Activated CD4-positive, alpha-beta memory T cell treated with anti-CD3 and anti-CD28 coated beads for 36 hours (primary cell): ENCODE data around the gene UBAP1. TPM values are rescaled to one million over a fixed set of nuclear protein-coding genes. Genes with fewer than 3 reads are reported as not detected.
"Not testable (repeated sequence)": the region's sequence is repeated elsewhere in the genome, so short reads cannot be mapped to it uniquely, and the experiment has no call there.

Experiments used
- CTCF ChIA-PET: fragments of 350-600 bp; sonication (Branson Sonifier 250); formaldehyde crosslinking; loops from one replicate; lab custom pipeline; 2021; ENCODE audit warnings: antibody characterized with exemption, inconsistent platforms; lab: Charles Lee
- POLR2A ChIA-PET: fragments of 350-600 bp; sonication (Branson Sonifier 250); formaldehyde crosslinking; loops from one replicate; lab custom pipeline; 2021; ENCODE audit warnings: antibody characterized with exemption; lab: Charles Lee
- DNase-seq: peaks from one replicate; pipeline ENCODE4 v3.0.0-alpha.2; 2020
- H3K27ac Mint-ChIP-seq: one replicate; pipeline ENCODE4 v1.8.0; 2021; ENCODE audit warnings: mixed read lengths
- H3K27me3 Mint-ChIP-seq: one replicate; pipeline ENCODE4 v1.8.0; 2021; ENCODE audit warnings: mixed read lengths
- H3K36me3 Mint-ChIP-seq: one replicate; pipeline ENCODE4 v1.8.0; 2021; ENCODE audit warnings: mixed read lengths
- H3K4me1 Mint-ChIP-seq: one replicate; pipeline ENCODE4 v1.8.0; 2021; ENCODE audit warnings: low read depth, mixed read lengths
- H3K4me3 Mint-ChIP-seq: one replicate; pipeline ENCODE4 v1.8.0; 2021; ENCODE audit warnings: mild to moderate bottlenecking, mixed read lengths
- H3K9me3 Mint-ChIP-seq: one replicate; pipeline ENCODE4 v1.8.0; 2021; ENCODE audit warnings: mixed read lengths
- intact Hi-C: fragments of 100-400 bp; cut with micrococcal nuclease; formaldehyde crosslinking; loops from one replicate; pipeline ENCODE4 v1.15.1; 2023
- total RNA-seq, 2 experiments: library from RNA; stranded (reverse); gene quantifications; one replicate each; pipeline ENCODE4 v1.2.3, GENCODE V29; 2021

The UBAP1 gene
- total RNA-seq, 2 experiments from 2014 or later: 30.5 to 32.0 TPM

DNA sequence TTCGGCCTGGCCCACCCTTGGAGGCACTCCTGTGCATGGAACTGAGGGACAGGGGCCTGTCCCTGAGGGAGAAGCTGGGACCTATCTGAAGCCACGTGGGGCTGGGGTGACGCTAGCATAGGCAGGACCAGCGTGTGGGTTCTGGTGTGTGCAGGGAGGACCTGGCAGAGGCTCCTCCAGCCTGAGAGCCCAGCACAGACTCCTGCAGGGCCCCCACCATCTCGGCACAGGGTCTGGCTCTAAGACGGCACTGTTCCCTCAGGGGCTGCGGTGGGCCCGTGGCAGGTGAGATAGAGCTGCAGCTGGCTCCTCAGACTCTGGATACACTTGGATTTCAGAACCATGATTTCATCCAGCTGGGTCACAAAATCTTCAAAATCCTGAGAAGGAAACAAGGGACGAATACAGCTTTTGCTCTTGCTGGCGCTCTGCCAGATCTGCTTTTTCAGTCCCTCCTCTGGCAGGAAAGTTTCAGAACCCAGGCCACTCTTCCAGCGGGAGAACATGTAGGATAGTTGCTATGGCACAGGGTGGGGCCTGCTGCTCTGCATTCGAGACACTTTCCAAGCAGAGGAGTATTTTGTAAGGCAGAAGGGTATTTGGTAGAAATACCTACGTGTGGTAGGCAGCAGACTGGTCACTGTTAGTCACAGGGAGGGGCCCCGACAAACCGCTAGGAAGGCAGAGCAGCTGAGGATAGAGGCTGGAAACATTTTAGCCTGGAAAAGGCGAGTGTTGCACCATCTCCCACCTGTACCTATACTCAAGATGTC, 75.5 kb downstream of the UBAP1 start:
- Mint-ChIP-seq H3K27me3 (no peaks in the 10 kb centered on the region), H3K9me3 (no peaks in the 10 kb centered on the region), H3K36me3 (peaks cover 15% of the 10 kb centered on the region), H3K4me1 (no peaks in the 10 kb centered on the region), H3K27ac (no peak overlapping the region), H3K4me3 (no peak overlapping the region)
- CTCF ChIA-PET: interaction anchor here (0.5 to 6.5 kb wide), 17 partner anchors 9 to 243 kb away, joined by 3 to 54 read pairs (median 4); no protein-coding TSS in a partner anchor
- POLR2A ChIA-PET: no interaction called here
- DNase-seq: no peak
- intact Hi-C loops: loop anchor here (10.0 kb wide), 1 partner anchor 180 kb away; no protein-coding TSS in a partner anchor

DNA sequence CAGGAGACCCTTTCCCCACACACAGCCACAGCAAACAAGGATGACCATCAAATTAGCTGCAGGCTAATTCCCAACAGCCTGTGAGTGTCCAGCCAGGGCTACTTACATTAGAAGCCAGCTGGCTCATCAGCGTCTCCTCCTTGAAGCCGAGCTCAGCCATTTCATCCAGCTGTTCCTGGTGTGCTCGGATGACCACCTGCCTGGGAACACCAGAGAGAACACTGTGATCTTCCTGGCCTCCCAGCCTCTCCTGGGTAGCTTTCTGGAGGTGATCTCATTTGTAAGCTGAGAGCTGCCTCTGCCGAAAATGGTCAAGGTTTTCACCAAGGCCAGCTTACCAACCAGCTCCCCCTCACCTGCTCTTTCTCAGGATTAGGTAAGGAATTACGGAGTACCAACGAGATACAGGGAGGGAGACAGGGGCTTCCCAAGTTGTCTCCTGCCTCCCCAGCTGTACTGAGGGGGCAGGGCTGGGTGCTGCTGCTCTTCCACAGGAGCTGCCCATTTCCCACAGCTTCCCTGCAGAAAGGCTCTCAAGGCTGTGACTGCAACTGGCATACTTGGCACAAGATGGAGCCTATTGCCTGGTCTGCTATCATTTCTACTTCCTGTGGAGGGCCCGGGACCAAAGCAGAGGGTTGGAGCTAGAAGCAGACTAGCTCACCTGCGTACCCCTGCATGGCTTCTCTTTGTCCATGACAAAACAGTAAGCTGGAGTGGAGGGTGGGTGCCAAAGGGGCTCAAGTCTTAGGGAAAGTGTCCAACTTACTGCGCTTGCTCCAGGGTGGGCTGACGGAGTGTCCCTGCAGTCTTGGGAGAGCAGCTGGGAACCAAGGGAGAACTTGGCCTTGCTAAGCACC, 76.4 kb downstream of the UBAP1 start:
- ChIA-PET CTCF (interaction anchor here (0.5 to 6.5 kb wide), 8 partner anchors 13 to 201 kb away, joined by 3 to 54 read pairs (median 4); no protein-coding TSS in a partner anchor), POLR2A (no interaction called here)
- intact Hi-C loops: loop anchor here (10.0 kb wide), 1 partner anchor 180 kb away; no protein-coding TSS in a partner anchor
- Mint-ChIP-seq H3K9me3 (no peaks in the 10 kb centered on the region), H3K36me3 (peaks cover 17% of the 10 kb centered on the region), H3K4me3 (no peak overlapping the region), H3K27me3 (no peaks in the 10 kb centered on the region), H3K4me1 (no peaks in the 10 kb centered on the region), H3K27ac (no peak overlapping the region)
- DNase-seq: no peak

DNA sequence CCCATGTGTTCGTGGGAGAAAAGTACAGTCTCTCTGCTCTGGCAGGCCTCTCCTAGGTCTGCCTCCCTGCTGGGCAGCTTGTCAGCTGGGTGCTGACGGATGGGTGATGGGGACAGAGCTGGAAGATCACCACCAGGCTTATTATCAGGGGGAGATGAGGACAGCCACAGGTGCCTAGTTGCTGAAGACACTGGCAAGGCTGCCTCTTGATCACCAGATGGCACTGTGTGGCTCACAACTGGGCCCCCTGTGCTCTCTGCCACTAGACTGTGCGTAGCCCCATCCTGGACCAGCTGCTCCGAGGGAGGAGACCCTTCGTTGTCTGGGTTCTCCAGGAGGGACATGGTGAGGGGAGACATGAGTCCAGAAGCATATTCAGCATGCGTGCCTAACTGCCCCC, 77.3 kb downstream of the UBAP1 start:
- no peaks in the 10 kb centered on the region for H3K4me1 Mint-ChIP-seq
- intact Hi-C loops: loop anchor here (1.0 to 10.0 kb wide), 2 partner anchors 123 to 181 kb away; no protein-coding TSS in a partner anchor
- ChIA-PET POLR2A (no interaction called here), CTCF (interaction anchor here (1.4 to 6.5 kb wide), 2 partner anchors 15 to 123 kb away, joined by 6 to 54 read pairs; no protein-coding TSS in a partner anchor)
- no peak overlapping the region for H3K4me3 Mint-ChIP-seq
- no peaks in the 10 kb centered on the region for H3K27me3 Mint-ChIP-seq
- no peak overlapping the region for H3K27ac Mint-ChIP-seq
- no peaks in the 10 kb centered on the region for H3K9me3 Mint-ChIP-seq
- no peak for DNase-seq
- H3K36me3 Mint-ChIP-seq: peaks cover 14% of the 10 kb centered on the region

DNA sequence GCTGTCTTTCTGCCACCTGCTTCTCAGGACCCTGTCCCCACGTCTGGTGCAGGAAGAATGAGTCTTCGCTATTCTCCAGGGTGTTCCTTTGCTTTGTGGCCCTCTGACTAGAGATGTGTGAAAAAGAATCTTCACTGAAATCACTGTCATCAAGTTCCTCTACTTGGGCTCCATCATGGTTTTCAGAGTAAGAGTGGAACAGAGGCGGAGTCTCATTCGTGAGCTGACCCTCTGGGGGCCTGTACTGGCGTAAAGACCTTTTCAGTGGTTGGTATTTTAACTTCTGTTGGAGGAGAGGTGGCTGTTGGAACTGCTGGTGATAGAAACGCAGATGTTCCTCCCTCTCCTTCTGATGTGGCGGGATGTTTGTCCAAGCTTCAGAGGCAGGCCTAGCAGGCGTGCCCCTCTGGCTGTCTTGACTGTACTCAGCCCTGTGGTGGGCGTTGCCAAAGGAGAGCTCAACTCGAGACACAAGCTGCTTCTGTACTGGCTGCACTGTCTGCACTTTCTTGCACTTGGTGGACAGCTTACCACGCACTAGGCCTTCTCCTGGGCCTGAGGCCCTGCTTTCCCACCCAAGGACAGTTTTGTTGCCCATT, 78.2 kb downstream of the UBAP1 start:
- Mint-ChIP-seq H3K4me3 (no peak overlapping the region), H3K27me3 (no peaks in the 10 kb centered on the region), H3K36me3 (peaks cover 12% of the 10 kb centered on the region), H3K4me1 (no peaks in the 10 kb centered on the region), H3K27ac (no peak overlapping the region), H3K9me3 (no peaks in the 10 kb centered on the region)
- CTCF ChIA-PET: no interaction called here
- DNase-seq: no peak
- intact Hi-C loops: loop anchor here (1.0 to 10.0 kb wide), 2 partner anchors 122 to 182 kb away; no protein-coding TSS in a partner anchor
- POLR2A ChIA-PET: no interaction called here

DNA sequence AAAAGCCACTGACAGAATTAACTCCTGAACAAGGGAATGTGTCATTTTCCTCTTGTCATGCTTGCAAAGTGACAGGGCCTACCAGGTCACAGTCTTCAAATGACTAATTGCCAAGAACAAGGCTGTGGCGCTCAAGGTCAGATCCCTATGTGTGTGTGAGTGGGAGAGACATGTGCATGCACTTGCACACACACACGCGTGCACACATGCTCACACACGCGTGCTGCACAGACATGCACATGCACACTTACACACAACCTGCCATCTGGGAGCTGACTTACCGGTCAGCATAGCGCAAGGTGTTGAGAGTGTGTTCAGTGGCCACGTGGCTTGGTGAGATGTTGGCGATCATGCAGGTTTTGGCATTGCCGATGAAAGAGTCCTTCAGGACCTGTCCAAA, 80.5 kb downstream of the UBAP1 start:
- intact Hi-C loops: loop anchor here (10.0 kb wide), 1 partner anchor 185 kb away; no protein-coding TSS in a partner anchor
- Mint-ChIP-seq H3K27me3 (no peaks in the 10 kb centered on the region), H3K4me3 (no peak overlapping the region), H3K9me3 (no peaks in the 10 kb centered on the region), H3K27ac (no peak overlapping the region), H3K36me3 (peaks cover 8% of the 10 kb centered on the region), H3K4me1 (no peaks in the 10 kb centered on the region)
- ChIA-PET CTCF (interaction anchor here (1.6 kb wide), 1 partner anchor 8 kb away, joined by 5 read pairs; no protein-coding TSS in a partner anchor), POLR2A (no interaction called here)
- no peak for DNase-seq

- Mint-ChIP-seq H3K9me3 (no peaks in the 10 kb centered on the region), H3K27me3 (no peaks in the 10 kb centered on the region), H3K36me3 (peaks cover 7% of the 10 kb centered on the region), H3K27ac (no peak overlapping the region), H3K4me3 (no peak overlapping the region), H3K4me1 (no peaks in the 10 kb centered on the region)
- POLR2A ChIA-PET: no interaction called here
- DNase-seq: no peak
- intact Hi-C loops: no loop called here
- CTCF ChIA-PET: interaction anchor here (1.0 to 1.6 kb wide), 2 partner anchors 9 to 10 kb away, joined by 3 to 4 read pairs; no protein-coding TSS in a partner anchor
These were observed 84.1 kb downstream of the UBAP1 start for GRCh38 chr9:34262971-34263370.

- ChIA-PET POLR2A (no interaction called here), CTCF (interaction anchor here (3.1 kb wide), 1 partner anchor 14 kb away, joined by 10 read pairs; no protein-coding TSS in a partner anchor)
- DNase-seq: no peak
- no peaks in the 10 kb centered on the region for H3K9me3 Mint-ChIP-seq
- H3K27ac Mint-ChIP-seq: no peak overlapping the region
- H3K36me3 Mint-ChIP-seq: peaks cover 1% of the 10 kb centered on the region
- no peak overlapping the region for H3K4me3 Mint-ChIP-seq
- no peaks in the 10 kb centered on the region for H3K4me1 Mint-ChIP-seq
- intact Hi-C loops: no loop called here
- H3K27me3 Mint-ChIP-seq: no peaks in the 10 kb centered on the region
These were observed 88.8 kb downstream of the UBAP1 start for GRCh38 chr9:34267660-34268059.

- H3K9me3 Mint-ChIP-seq: no peaks in the 10 kb centered on the region
- H3K36me3 Mint-ChIP-seq: no peaks in the 10 kb centered on the region
- no peak overlapping the region for H3K4me3 Mint-ChIP-seq
- no peaks in the 10 kb centered on the region for H3K27me3 Mint-ChIP-seq
- ChIA-PET POLR2A (no interaction called here), CTCF (interaction anchor here (1.4 kb wide), 1 partner anchor 19 kb away, joined by 7 read pairs; no protein-coding TSS in a partner anchor)
- intact Hi-C loops: no loop called here
- no peak overlapping the region for H3K27ac Mint-ChIP-seq
- DNase-seq: no peak
- no peaks in the 10 kb centered on the region for H3K4me1 Mint-ChIP-seq
These were observed 92.6 kb downstream of the UBAP1 start for GRCh38 chr9:34271265-34272006.

DNA sequence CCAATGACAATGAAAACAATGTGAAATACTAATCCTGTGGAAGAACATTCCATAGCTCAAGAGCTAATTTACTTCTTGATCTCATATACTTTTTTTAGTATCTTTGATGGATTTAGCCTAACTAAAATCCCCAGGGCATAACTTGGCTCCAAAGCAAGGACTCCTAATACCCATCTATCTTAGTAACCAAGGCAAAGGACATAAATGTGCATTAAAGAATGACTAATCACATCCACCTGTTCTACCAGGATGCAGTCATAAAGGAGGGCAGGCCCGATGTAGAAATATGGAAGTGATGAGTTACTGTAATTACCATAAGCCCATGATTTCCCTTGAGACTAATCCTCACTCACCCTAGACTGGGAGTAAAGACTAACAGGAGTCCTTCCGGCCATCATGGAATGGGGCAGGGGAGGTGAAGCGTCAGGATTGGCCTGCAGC, 93.3 kb downstream of the UBAP1 start:
- no peaks in the 10 kb centered on the region for H3K9me3 Mint-ChIP-seq
- intact Hi-C loops: no loop called here
- H3K4me3 Mint-ChIP-seq: no peak overlapping the region
- CTCF ChIA-PET: interaction anchor here (1.4 kb wide), 1 partner anchor 20 kb away, joined by 7 read pairs; no protein-coding TSS in a partner anchor
- H3K27me3 Mint-ChIP-seq: no peaks in the 10 kb centered on the region
- H3K4me1 Mint-ChIP-seq: no peaks in the 10 kb centered on the region
- no peaks in the 10 kb centered on the region for H3K36me3 Mint-ChIP-seq
- POLR2A ChIA-PET: no interaction called here
- no peak overlapping the region for H3K27ac Mint-ChIP-seq
- no peak for DNase-seq

GRCh38 chr9:34273588-34273987, 94.7 kb downstream of the UBAP1 start:
- DNase-seq, POLR2A ChIA-PET, H3K4me1 Mint-ChIP-seq, CTCF ChIA-PET, intact Hi-C loops, H3K27me3 Mint-ChIP-seq, H3K4me3 Mint-ChIP-seq, H3K9me3 Mint-ChIP-seq, H3K27ac Mint-ChIP-seq, H3K36me3 Mint-ChIP-seq: not testable (repeated sequence)

GRCh38 chr9:34275811-34276210, 97.0 kb downstream of the UBAP1 start:
- H3K4me3 Mint-ChIP-seq: no peak overlapping the region
- ChIA-PET CTCF (no interaction called here), POLR2A (no interaction called here)
- no peaks in the 10 kb centered on the region for H3K27me3 Mint-ChIP-seq
- DNase-seq: no peak
- intact Hi-C loops: no loop called here
- no peaks in the 10 kb centered on the region for H3K4me1 Mint-ChIP-seq
- H3K36me3 Mint-ChIP-seq: peaks cover 3% of the 10 kb centered on the region
- H3K27ac Mint-ChIP-seq: no peak overlapping the region
- no peaks in the 10 kb centered on the region for H3K9me3 Mint-ChIP-seq
